H1 (cell line): ENCODE results near the gene OPN5. TPM values are rescaled to one million over a fixed set of nuclear protein-coding genes. Genes with fewer than 3 reads are reported as not detected.

Experiments used
- FOSL1 ChIP-seq: IDR thresholded peaks from 2 replicates; pipeline ENCODE4 v1.6.1; 2011; ENCODE audit warnings: mild to moderate bottlenecking, low read depth, low read length, moderate library complexity; ENCODE audit not compliant: insufficient read depth
- MAX ChIP-seq: IDR thresholded peaks from 2 replicates; pipeline ENCODE4 v1.6.1; 2012; ENCODE audit warnings: inconsistent platforms
- TEAD4 ChIP-seq: IDR thresholded peaks from 2 replicates; pipeline ENCODE4 v1.6.1; 2012; ENCODE audit warnings: low read depth, low read length, inconsistent platforms, mixed read lengths
- polyA plus RNA-seq, 7 experiments: library from polyadenylated mRNA; depleted of rRNA in 3 of 7; stranded (reverse) in 5 of 7; unstranded in 2 of 7; fragments of >200 nt in 5 of 7; fragments of 200-250 nt in 2 of 7; gene quantifications; 1 replicate in 5 of 7; 2 replicates in 1 of 7; 4 replicates in 1 of 7; pipeline versions ENCODE4 v1.2.1 to v1.2.3, GENCODE V29; 2011 to 2013; ENCODE audit warnings: missing spikeins in 2 of 7, mixed read lengths in 2 of 7
- total RNA-seq: library from RNA; stranded (reverse); fragmentation: NEBNext Ultra II Directional; extraction: Animal tissue kit (Norgen Biotek cat#: 25700); gene quantifications from 2 replicates; pipeline ENCODE4 v1.2.1, GENCODE V29; 2021

The OPN5 gene
- total and polyA plus RNA-seq, 2 of the 8 experiments (the other 6 are each of a cell fraction or from before 2014, with no cell fraction given): not detected

- TF ChIP-seq TEAD4: no peak
- TF ChIP-seq FOSL1: no peak
- TF ChIP-seq MAX: no peak
Measured at GRCh38 chr6:47822856-47823554, 41.2 kb downstream of the OPN5 start (continued).
